Stimulated activated CD4-positive, alpha-beta T cell treated with anti-CD3 and anti-CD28 coated beads, TNF-alpha, amount 100 ng/mL, for 48 hours (primary cell): ENCODE data around the gene ARMC9.
"Not testable (repeated sequence)": the region's sequence is repeated elsewhere in the genome, so short reads cannot be mapped to it uniquely, and the experiment has no call there.

Experiments used
- DNase-seq, 3 donors: peaks; one replicate each; pipeline ENCODE4 v3.0.0-alpha.2; 2020; ENCODE audit warnings: low read depth in 3 of 3

Gene ARMC9

DNA sequence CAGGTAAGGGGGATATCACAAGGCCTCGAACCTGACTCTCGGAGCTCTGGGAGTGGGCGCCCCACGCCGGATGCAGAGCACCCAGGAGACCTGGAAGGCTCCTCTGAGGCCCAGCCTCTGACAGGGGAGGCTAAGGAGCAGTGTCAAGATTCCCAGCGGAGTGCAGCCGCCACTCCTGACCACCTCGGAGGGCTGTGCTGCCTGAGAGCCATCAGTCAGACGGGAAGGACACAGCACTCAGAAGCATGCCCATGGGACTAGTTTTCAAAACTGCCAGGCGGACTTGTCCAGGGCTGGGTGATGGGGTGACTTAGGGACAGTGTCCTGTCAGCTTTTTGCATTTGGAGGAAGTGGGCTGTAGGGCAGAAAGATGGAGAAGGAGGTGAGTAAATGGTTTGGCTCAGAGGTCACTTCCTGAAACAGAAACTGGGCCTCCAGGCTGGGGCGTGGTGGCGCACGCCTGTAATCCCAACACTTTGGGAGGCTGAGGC, 162.5 kb downstream of the ARMC9 start:
- no peak for DNase-seq

DNA sequence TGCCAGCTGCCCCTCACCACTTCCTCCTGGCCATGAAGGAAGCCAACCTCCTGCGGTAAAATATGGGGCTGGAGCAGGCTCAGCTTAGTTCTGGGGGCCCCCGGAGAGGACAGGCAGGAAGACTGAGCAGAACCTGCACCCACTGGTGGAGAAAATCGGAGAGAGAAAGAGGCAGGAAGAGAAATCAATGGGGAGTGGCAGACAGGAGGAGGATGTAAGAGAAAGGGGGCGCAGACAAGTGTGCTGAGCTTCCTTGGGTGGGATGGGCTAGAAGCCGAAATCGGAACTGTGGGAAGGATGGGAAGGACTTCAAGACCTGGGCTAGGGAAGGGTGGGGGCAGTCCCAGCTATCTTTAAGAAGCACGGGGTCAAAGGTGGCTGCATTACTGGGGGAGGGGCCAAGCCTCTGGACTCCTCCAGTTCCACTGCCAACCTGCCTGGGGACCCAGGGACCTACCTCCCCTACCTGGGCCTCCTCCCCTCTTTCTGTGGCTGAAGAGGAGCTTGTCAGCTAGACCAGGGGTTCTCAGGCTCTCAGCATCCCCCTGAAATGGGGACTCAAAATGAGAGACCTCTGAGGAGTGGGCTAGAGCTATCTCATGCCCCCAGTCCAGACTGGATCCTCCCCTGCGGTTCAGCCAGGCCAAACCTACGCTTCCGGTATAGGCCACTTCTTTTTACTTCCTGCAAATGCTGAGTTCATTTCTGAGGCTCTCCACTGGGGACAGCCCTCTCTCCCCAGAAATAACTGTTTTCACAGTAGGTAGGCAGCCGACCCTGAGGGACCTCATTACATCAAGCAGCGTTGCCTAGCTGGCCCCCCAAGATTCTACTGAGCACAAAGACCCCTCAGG, 163.5 kb downstream of the ARMC9 start:
- no peak for DNase-seq

DNA sequence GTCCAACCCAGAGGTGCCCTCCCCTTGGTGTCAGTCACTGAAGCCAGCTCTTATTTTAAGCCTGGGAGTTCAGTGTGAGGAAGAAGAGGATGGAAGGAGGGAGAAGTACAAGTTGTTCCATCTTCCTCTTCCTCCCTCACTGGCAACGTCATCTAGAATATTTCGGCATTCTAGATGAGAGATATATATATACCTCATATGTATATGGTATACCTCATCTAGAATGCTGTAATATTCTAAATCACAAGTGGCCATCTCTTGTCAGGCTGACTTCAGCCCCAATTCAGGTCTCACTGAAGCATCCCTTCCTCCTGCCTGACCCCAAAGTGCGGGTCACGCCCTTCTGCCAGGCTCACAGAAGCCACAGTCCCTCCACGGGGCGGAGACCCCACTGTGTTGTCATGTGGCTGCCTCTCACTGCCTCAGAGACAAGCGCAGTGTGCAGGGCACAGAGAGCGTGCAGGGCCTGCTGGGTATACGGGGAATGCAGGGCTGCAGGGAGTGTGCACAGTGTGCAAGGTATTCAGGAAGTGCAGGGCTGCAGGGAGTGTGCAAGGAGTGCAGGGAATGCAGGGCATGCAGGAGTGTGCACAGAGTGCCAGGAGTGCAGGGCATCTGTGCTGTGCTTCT, 164.2 kb downstream of the ARMC9 start:
- no peak for DNase-seq

DNA sequence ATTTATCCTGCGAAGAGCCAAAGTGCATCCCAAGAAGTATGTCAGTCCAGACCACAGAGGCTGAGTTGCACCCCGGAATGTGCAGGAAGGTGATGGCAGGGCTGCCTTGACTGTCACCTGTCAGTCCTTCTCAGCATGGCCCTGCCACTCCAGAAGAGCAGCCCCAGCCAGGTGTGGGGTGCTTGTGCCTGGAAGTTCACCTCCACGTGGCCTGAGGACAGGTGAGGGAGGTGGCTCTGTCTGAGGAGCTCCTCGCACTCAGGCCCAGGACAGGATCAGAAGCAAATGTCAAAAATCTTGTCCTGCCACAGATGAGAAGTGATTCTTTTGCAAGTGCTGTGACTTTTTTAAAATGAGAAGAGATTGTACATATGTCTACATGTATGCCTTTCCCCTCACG, 165.6 kb downstream of the ARMC9 start:
- DNase-seq: no peak

DNA sequence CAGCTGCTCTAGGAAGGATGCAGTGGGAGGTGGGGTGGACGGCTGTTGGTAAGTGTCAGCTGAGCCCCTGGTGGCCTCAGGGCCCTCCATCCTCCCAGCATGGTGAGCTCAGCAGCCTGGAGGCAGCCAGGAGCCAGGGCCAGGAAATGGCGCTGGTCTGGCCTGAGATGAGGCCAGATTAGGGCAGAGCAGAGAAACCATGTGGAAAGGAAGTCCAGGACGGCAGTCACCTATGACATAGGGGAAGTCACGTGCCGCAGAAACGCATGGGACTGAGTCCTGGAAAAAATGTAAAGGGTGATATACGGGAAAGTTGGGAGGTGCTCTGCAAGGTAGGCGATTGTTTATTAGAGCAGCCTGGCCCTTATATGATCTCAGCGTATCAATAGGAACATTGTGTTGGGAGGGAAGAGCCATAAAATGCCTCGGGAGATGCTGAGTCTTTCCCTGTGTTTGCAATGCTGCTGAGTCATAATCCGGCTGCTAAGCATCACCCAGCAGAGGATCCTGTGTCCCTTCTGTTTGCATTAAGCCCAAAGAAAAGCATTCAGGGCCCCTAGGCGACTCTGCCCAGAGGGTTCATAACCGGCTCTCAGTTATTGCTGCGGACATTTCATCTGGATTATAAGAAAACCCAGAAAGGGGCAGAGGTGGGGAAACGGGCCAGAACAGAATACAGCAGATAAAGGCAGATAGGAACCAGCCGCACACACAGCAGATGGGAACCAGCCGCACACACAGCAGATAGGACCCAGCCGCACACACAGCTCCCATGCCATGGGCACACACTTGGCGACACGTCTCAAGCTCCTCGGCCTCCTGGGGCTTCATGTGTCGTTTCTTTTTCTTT, 166.8 kb downstream of the ARMC9 start:
- no peak for DNase-seq

DNA sequence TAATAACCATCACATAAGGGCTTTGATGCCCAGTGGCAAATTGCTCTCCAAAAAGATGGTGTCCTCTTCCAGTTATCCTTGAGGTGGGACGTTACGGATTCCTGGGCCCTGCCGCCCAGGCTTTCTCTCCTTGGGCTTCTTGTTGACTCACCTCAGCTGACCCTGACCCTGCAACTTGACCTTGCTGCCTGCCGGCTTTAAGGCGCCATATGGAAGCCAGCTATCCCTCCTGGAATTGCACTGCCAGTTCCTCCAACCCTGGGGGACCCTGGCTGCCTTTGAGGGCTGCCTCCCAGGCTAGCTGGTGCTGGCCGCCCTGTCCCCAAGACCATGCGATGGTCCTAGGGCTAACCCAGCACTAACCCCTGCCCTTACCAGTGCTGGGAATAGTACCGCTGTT, 168.7 kb downstream of the ARMC9 start:
- no peak for DNase-seq

DNA sequence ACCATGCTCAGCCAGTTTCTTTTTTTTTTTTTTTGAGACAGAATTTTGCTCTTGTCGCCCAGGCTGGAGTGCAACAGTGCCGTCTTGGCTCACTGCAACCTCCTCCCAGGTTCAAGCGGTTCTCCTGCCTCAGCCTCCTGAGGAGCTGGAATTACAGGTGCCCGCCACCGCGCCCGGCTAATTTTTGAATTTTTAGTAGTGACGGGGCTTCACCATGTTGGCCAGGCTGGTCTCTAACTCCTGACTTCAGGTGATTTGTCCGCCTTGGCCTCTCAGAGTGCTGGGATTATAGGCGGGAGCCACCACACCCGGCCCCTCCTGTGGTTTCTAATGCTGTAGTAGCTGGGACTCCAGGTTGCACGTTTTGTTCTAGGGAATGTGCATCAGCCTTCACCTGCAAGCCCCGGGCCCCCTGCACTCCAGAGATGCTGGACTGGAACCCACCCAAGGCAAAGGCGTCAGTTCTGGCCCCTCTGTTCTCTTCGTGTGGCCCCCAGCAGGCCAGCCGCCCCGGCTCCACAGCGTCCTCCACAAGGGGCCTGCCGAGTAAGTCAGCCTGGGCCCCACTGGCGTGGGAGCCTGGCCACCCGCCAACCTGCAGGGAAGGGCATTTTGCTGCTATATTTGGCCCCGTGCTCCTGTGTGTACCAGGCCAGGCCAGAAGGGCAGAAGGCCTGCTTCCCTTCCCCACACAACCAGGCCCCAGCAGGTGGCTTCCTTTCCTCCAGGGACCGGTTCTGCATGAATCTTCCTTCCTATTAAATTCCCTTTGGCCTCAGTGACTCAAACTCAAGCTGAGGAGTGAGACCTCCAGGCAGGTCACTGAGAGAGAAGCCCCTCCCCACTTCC, 171.4 kb downstream of the ARMC9 start:
- no peak for DNase-seq

DNA sequence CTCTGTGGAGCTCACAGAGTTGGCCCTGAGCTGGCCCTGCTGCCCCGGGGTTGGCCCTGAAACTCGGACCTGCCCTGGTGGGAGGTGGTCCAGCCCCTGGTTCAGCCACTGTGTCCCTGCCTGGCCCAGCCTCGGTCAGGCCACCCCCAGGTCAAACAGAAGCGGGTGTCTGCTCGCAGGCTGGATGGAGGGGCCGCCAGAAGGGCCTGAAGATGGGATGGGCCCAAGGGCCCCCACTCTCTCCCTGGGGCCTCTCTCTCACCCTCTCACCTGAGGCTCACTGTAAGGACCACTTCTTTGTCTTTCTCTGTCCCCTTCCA, 172.0 kb downstream of the ARMC9 start:
- DNase-seq: no peak

DNA sequence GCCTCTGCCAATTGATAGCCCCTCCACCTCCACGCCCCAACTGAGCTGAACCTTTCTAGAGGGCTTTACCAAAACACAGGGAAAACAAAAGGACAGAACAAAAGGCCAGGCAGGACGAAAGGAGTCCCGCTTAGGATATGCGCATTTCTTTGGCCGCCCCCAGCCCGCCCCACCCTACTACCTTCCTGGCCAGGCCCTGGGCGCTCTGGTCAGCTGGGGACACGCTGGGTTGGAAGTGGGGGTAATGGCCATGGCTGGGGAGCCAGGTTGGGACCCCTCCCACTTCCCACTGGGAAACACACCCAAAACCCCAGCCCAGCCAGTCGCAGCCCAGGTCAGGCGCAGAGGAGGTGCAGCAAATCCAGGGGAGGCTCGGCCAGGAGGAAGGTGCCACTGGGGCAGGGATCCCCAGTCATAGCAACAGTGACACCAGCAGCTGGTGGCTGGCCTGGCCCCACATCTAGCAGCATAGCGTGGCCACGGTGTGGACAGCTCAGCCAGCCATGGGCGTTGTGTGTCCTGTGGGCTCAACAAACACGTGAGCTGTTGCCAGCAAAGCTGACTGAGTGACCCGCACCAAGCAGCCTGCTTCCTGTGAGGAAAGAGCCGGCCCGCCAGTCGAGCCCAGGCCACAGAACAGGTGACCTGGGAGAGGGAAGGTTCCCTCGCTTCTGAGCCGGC, 172.5 kb downstream of the ARMC9 start:
- DNase-seq: no peak

DNA sequence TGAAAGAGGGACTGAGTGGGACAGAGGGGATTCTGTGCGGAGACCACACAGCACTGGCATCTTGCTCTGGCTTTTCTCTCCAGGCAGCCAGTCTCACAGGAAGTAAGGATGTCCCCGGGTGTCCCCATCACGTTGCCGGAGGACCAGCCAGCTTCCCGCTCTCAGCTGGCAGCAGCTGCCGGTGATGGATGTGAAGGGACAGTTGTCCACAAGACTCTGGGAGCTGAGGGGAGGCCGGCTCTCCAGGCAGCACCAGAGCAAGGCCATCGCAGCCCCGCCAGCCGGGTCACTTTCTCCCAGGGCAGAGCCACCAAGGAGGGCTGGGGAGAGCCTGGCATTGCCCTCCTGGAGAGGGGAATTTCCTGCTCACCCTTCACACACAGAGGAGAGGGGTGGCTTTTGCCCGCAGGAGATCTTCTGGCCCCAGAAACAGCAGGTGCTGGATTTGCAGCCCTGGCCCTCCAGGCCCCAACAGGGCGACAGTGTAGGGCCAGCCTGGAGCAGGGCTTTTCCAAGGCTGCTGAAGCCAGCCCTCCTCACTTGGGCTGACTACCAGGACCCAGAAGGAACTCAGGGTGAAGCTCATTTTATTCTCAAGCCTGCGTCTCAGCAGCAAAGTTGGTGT, 173.1 kb downstream of the ARMC9 start:
- DNase-seq: no peak

DNA sequence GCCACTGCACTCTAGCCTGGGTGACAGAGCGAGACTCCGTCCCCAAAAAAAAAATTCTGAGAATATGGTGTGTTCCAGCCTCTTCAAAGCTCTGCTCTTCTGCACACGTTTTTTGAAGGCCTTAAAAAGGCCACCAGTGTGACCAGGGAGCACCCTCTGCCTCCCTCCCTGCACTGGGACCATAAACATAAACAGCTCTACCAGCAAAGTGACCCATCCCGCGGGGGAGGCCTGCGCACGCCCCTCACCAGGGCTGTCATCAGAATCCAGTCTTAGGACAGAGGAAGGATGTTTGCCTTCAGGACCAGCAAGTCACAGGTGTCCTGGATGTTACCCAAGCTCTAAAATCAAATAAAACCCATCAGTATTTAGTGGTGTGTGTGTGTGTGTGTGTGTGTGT, 173.9 kb downstream of the ARMC9 start:
- no peak for DNase-seq

DNA sequence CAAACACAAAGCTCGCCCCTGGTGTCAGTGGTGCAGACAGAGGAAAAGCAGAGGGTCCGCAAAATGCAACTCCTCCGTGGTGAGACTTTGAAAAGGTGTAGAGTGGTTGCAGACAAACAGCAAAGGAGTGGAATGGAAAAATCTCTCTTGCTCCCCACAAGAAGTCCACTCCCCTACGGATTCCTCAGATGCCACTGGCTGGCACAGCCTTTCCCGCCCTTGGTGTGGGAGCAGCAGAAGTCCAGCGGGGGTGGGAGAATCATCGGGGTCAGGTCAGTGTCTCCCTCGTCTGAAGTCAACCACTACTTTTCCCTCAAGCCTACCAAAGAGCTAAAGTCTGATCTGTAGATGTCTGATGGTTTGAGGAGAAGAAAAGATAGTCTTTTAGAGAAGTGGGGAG, 174.8 kb downstream of the ARMC9 start:
- no peak for DNase-seq

DNA sequence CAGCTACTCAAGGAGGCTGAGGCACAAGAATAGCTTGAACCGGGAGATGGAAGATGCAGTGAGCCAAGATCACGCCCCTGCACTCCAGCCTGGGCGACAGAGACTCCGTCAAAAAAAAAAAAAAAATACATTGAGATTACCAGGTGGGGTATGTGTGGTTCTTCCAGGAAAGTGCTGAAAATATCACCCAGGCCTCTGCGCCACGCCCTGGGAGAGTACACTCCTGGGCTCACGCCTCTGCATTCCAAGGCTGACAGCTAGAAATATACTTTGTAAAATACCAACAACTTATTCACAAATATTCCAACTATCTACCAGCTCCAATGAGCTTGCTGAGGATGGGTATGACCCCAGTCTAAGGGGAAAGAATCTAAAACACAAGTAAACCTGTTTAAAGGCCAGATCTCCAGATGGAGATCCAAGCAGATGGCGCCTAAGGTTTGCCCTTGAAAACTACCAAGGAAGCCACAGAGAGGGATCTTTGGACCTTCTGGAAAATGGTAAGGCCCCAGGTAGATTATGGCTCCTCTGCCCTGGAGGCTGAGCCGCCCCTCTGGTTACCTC, 175.4 kb downstream of the ARMC9 start:
- DNase-seq: no peak

DNA sequence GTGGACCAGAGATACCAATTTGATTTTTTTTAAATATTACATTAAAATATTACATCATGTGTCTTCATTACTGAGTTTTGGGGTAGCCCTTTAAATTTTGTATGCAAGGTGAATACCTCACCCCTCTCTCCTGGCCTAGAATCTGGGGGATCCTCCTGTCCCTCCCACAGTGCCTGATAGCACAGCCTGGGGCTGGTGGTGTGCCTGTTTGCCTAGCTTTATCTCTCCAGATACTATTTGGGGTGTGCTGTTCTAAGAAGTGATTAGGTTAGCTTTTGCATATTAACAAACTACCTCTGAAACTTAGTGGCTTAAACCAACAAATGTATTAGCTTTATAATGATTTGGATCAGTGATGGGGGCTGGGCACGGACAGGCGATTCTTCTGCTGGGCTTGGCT, 176.3 kb downstream of the ARMC9 start:
- DNase-seq: no peak

DNA sequence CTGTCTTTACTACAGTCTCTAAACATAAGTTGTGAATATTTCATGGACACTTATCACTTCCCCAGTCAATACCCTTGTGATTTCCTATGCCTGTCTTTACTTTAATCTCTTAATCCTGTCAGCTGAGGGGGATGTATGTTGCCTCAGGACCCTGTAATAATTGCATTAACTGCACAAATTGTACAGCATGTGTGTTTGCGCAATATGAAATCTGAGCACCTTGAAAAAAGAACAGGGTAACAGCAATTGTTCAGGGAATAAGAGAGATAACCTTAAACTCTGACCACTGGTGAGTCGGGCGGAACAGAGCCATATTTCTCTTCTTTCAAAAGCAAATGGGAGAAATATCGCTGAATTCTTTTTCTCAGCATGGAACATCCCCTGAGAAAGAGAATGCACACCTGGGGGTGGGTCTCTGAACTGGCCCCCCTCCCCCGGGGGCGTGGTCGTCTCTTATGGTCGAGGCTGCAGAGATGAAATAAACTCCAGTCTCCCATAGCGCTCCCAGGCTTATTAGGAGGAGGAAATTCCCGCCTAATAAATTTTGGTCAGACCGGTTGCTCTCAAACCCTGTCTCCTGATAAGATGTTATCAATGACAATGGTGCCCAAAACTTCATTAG, 177.7 kb downstream of the ARMC9 start:
- not testable (repeated sequence) for DNase-seq

DNA sequence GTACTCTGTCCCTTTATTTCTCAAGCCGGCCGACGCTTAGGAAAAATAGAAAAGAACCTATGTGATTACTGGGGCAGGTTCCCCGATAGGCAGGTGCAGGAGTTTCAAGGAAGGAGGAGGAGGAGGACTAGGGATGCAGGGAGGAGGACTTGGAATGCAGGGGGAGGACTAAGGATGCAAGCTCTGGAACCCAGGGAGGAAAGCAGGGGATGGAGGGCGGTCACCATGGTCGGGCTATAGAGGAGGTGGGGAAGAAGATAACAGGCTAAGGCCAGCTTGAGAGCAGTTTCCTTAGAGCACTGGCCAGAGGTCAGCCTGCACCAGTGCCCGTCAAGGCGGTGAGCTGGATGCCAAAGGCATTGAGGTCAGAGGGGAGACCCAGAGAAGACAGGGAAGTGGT, 178.4 kb downstream of the ARMC9 start:
- DNase-seq: no peak

DNA sequence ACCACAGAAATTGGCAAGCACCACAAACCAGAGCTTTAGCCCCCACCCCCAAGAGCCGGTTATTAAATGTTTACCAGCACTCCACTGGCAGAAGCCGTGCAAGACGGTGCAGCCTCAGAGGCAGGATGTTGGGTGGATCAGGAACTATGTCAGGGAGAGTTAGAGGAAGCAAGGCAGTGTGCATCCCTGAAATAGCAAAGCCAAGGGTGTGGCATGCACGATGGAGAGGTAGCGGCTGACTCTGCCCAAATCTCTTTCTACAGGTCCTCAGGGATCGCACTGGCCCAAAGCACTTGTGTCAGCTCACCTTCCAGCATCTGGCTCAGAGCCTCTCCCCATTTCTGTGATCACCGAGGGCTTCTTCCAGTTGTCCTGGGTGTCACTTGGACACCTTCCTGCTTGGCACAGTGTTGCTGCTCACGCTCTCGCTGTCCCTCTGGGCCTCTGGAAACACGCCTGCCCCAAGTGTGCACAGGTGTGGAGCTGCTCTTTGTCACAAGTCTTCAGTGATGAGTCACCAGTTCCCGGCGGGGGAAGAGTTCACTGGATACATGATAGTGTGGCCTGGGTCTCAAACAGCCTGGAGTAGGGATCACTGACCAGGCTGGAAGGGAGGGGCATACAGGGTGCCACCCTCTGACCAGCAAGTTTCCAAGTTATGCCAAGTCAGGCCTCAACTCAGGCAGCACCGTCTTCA, 179.7 kb downstream of the ARMC9 start:
- no peak for DNase-seq

DNA sequence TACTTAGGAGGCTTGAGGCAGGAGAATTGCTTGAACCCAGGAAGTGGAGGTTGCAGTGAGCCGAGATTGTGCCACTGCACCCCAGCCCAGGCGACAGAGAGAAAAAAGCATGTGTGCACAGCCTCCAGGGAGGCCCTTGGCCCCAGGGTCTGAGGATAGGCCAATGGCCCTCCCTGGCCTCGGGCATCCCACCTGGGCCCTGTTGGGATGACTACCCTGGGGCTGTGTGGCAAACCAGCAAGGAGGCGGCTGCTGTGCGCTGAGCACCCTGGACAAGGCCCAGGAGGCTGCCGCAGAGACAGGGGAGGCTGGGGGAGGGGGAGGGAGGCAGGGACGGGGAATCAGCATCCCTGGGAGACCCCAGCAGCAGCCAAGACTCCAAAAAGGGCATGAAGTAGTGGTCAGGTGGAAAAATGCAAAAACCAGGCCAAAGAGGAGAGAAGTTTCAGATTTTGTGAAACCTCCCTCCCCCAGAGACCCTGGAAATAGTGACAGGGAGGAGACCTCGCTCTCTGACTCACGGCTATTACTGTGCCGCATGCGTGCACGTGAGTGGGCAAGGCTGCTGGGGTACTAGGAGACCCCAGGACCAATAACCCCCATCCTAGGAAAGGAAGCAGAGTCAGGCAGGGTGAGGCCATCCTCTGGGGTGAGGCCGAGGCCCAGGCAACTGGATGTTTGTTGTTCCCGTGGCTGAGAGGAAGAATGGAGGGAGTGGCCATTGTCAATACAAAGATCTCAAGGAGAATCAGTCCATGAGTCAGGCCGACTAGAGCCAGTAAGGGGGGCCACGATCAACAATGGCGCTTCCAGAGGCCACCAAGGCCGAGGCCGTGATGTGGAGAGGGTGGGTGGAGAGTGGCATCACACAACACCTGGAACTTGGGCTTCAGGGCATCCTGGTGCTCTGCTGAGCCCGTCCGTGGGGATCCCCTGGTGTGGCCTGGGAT, 181.1 kb downstream of the ARMC9 start:
- no peak for DNase-seq
